GM18861 (cell line): Measurements from ENCODE around the gene RHOJ.
"Not testable (repeated sequence)": the region's sequence is repeated elsewhere in the genome, so short reads cannot be mapped to it uniquely, and the experiment has no call there.

Source experiments
- ATAC-seq: cut with Tn5 transposase; IDR thresholded peaks from one replicate; pipeline ENCODE4 v1.9.1; 2021; ENCODE audit not compliant: unreplicated experiment

RHOJ gene

DNA sequence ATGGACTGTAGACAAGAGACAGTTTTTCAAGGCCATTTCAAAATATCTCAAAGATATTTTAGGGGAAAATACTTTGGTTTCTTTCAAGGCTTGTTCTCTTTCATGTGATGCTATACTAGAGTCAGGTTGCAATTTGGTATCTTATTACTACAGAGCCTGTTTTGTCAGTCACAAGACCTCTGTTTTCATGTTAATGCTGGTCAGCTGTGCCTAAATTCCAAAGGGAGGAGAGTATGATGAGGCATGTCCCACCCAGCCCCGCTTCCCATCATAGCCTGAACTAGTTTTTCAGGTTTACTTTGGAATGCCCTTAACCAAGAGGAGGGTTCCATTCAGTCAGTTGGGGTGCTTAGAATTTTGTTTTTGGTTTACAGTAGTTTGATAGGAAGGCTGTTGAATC is 61.9 kb downstream of the RHOJ start:
- no peak for ATAC-seq

- ATAC-seq: no peak
Measured at GRCh38 chr14:63267171-63267570, 62.9 kb downstream of the RHOJ start.

- ATAC-seq: no peak
Measured at GRCh38 chr14:63268771-63269170, 64.5 kb downstream of the RHOJ start.

DNA sequence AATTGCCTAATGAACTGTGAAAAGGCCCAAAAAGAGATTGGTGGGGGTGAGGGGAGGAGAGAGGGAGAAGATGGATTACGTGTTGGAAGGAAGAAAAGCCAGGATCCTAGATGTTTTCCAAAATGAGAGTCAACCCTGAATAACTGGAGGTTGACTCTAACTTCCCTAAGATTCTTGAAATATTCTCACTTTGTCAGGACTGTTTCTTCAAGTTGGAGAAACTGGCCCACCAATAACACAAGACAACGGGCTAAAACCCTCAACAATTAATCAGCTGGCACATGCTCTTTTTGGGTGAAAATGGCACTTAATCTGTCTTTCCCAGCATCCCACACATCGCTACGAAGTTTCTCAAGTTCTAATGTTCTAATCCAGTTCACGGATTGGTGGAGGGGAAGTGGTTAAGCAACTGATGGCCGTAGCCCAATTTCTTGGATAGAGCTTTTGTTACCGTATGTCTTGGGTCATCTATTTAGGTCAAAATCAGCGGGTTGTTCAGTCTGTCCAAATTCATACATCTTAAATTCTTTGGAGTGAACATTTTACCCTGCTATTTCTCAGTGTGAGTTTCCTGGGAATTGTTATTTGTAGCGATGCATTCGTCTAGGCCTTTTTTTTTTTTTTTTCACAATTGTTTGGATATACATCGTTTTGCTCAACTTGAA is 65.5 kb downstream of the RHOJ start:
- ATAC-seq: no peak

DNA sequence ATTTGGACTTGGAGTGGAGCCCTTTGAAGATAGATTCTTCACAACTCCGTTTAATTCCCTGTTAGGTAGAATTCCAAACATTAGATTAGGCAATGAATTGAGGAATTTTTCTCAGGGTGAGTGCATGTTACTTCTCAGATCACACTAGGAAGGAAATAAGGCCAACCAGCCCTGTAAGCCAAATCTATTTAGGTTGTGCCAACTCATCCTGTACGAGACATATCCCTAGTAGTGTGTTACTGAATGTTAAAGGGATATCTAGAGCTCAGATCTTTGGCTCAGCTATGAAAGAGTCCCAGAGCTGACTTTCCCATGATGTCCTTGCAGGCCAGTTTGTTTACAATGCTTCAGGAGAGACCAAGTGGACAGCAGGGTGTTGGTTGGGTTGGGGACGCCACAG is 68.9 kb downstream of the RHOJ start:
- no peak for ATAC-seq

DNA sequence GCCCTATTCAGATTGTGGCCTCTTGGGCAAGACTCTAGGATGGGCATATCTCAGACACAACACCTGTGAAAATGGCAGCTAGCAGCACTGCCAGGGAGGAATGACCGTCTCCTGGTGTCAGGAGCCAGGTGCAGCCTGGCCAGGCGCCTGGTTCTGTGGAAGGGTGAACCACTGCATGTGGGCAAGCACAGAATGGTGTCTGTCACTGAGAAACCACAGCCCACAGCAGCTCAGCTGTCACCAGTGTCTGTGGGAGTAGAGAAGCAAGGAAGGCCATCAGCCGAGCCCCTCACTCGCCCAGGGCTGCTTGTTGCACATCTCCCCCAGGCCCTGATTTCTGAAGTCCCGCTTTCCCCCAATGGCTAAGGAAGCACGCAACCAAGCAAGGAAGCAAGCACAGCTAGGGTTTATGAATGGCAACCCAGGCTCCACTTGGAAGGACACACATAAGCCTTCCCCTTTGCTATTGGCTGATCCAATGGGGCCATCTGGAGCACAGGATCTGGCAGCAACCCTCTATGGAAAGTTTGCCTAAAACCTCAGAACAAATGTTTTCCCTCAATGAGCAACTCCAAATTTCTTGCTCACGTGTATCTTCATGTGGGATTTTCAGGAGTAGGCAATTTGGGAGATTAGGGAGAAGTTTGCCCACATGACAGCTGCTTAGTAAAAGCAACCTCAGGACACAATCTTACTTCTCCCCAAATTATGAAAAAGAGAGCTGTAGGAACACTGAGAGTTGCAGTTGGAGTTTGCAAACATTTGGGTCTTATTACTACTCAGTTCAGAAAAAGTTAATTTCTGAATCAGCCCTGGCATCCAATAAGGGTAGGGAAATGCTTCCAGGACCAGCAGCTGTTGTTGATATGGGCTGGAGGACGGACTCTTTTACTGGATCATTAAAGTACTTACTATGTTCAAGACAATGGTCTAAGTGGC is 69.7 kb downstream of the RHOJ start:
- no peak for ATAC-seq

- no peak for ATAC-seq
Measured at GRCh38 chr14:63275611-63276010, 71.4 kb downstream of the RHOJ start.

GRCh38 chr14:63276016-63276415 is 71.8 kb downstream of the RHOJ start:
- ATAC-seq: no peak

DNA sequence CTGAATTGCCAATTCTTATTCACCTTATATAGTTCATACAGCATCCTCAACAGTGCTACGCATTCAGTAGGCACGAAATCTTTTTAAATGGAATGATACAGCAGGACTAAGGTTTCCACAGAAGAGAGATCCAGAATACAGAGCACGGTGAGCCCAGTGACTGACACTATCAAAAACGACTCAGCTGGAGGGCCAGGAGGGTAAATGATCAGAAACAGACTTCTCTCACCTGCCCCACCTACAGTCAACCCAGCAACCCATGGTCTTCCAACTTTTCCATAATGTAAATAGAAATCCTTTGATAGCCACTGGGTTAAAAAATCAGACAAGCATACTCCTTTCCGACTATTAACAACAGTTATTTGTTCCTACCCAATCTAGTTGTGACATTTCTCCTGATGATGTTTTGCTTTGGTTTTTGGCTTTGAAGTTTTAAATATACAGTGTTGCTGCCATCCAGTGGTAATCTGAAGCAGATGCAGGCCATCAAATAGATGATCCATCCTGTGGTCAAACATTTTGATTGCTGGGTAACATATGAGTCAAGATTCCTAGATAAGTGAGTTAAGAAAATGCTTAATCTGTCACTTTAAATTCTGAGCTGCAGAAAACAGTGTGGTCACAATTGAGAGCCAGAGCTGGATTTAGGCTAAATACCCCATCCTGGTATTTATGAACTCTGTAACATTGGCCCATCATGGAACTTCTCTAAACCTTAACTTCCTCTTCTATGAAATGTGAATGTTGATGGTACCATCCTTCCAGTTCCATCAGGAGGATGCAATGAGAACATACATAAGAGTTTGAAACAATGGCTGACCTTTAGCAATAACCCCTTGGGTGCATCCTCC is 72.5 kb downstream of the RHOJ start:
- ATAC-seq: peak; percentile 59

- ATAC-seq: no peak
Measured at GRCh38 chr14:63277591-63278183, 73.4 kb downstream of the RHOJ start.

GRCh38 chr14:63279933-63280332 is 75.7 kb downstream of the RHOJ start:
- not testable (repeated sequence) for ATAC-seq

GRCh38 chr14:63282997-63283883 is 79.0 kb downstream of the RHOJ start:
- no peak for ATAC-seq

DNA sequence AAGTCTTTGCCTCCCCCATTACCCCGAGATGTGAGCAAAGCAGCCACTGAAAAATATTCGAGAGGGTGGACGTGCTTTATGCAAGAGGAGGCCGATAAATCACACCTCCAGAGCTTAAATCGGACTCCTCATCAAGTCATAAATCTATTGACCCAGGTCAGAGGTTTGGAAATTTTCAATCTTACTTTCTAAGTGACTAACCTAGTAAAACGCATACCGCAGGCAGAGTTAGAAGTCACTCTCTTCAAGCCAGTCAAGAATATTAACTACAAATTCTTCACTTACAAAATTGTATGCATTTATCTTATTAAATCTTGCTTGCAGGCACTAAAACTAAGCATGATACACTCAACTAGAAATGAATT is 79.6 kb downstream of the RHOJ start:
- no peak for ATAC-seq

DNA sequence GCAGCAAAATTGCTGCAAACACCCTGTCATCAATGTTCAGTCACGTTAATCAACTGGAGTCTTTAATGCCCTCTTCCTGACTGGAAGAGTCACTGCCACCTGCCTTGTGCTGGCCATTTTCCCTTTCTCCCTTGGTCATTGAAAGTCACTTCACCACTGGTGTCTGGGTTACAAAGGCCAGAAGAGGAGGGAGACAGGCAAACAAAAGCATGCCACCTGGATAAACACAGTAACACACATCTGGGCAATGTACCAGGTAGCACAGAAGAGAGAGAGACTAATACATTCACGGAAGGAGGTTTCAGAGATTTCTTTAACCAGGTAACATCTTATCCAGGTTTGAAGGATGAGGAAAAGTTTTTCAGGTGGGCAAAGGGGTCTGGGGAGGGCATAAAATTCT is 81.8 kb downstream of the RHOJ start:
- ATAC-seq: no peak

GRCh38 chr14:63287666-63288483 is 83.6 kb downstream of the RHOJ start:
- ATAC-seq: no peak

DNA sequence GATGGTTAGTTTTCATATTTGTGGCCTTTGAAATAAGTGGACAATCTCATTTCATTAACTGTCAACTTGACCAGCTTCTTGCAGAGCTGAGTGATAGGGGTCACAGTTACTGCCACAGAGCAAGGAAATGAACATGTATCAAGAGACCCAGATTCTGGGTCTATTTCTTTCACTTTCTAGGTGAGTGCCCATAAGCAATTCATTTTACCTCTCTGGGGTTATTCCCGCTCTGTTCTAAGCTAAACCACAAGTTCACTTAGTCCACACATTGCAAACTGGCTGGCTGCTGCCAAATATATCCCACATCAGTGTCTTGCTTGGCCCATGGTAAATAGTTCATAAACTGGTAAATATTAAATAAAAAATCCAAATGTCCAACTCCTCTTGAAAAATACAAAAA is 84.6 kb downstream of the RHOJ start:
- ATAC-seq: no peak

- ATAC-seq: no peak
Measured at GRCh38 chr14:63290741-63291430, 86.6 kb downstream of the RHOJ start.

GRCh38 chr14:63292805-63293204 is 88.6 kb downstream of the RHOJ start:
- ATAC-seq: no peak

DNA sequence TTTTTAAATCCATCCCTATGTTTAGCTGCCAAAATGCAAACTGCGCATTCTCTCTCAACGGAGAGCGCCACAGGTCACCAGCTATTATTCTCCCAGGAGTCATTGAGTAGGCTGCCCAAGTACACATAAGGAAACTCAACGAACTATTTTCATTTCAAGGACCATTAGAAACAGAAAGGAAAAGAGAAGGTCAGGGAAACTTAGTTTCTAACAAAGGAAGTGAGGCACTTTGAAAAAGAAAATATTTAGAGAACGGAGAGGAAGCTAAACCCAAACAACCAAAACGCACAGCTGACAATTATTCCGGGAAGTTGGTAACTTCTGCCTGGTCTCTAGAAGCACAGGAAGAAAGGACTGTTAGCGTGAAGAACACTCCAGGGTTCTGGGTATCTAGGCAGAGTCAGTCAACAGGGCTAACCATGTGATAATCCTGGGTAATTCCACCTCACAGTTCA is 91.0 kb downstream of the RHOJ start:
- no peak for ATAC-seq
